ENCODE measurements around the gene SHB. TPM values are rescaled to one million over a fixed set of nuclear protein-coding genes. Genes with fewer than 3 reads are reported as not detected.
A peak's percentile ranks its signal among the peaks of the same experiment; 100 is the strongest.
"Not testable (repeated sequence)": the region's sequence is repeated elsewhere in the genome, so short reads cannot be mapped to it uniquely, and the experiment has no call there.

The SHB gene
- total RNA-seq, 1 experiment from 2014 or later, result 29.6 TPM

GRCh38 chr9:37899041-37899440 is 170.0 kb downstream of the SHB start:
- Mint-ChIP-seq H3K9me3 (ENCODE audit: unreplicated experiment) (no peaks in the 10 kb centered on the region), H3K27ac (ENCODE audit: low read depth, unreplicated experiment) (no peak overlapping the region), H3K27me3 (ENCODE audit: insufficient read depth, unreplicated experiment) (no peaks in the 10 kb centered on the region), H3K4me1 (ENCODE audit: insufficient read depth, unreplicated experiment) (peaks cover 6% of the 10 kb centered on the region), H3K36me3 (ENCODE audit: insufficient read depth, unreplicated experiment) (peaks cover 66% of the 10 kb centered on the region), H3K4me3 (ENCODE audit: unreplicated experiment) (no peak overlapping the region)
- ChIA-PET CTCF (interaction anchor here (0.6 to 1.2 kb wide), 4 partner anchors 166 to 1166 kb away, joined by 3 to 6 read pairs (median 3); partner anchors contain the start of gene TOMM5), POLR2A (interaction anchor here (0.8 to 1.1 kb wide), 3 partner anchors 30 to 306 kb away, joined by 3 read pairs; partner anchors contain the start of gene TOMM5)
- intact Hi-C loops (cut with micrococcal nuclease), result no loop called here
- TF ChIP-seq CTCF (IDR thresholded peaks at IDR 0.05; ENCODE audit: unreplicated experiment), result no peak
- no TSS peak for BruUV-seq (replicated peaks)
- no peak for DNase-seq (ENCODE audit: unreplicated experiment)

GRCh38 chr9:37897665-37898064 is 171.4 kb downstream of the SHB start:
- intact Hi-C loops (cut with micrococcal nuclease), result no loop called here
- CTCF ChIA-PET, result interaction anchor here (0.6 to 1.2 kb wide), 2 partner anchors 16 to 337 kb away, joined by 3 read pairs; no protein-coding TSS in a partner anchor
- Mint-ChIP-seq H3K9me3 (ENCODE audit: unreplicated experiment) (no peaks in the 10 kb centered on the region), H3K4me1 (ENCODE audit: insufficient read depth, unreplicated experiment) (peaks cover 2% of the 10 kb centered on the region), H3K27ac (ENCODE audit: low read depth, unreplicated experiment) (peak overlapping the region; percentile 23), H3K27me3 (ENCODE audit: insufficient read depth, unreplicated experiment) (no peaks in the 10 kb centered on the region), H3K36me3 (ENCODE audit: insufficient read depth, unreplicated experiment) (peaks cover 77% of the 10 kb centered on the region), H3K4me3 (ENCODE audit: unreplicated experiment) (no peak overlapping the region)
- POLR2A ChIA-PET, result interaction anchor here (0.6 kb wide), 1 partner anchor 269 kb away, joined by 4 read pairs; no protein-coding TSS in a partner anchor
- no peak for DNase-seq (ENCODE audit: unreplicated experiment)
- no TSS peak for BruUV-seq (replicated peaks)
- TF ChIP-seq CTCF (IDR thresholded peaks at IDR 0.05; ENCODE audit: unreplicated experiment), result no peak

GRCh38 chr9:37892063-37892462 is 177.0 kb downstream of the SHB start:
- ChIA-PET CTCF (interaction anchor here (0.5 to 1.2 kb wide), 3 partner anchors 11 to 118 kb away, joined by 3 to 4 read pairs (median 3); no protein-coding TSS in a partner anchor), POLR2A (interaction anchor here (1.3 kb wide), 1 partner anchor 10 kb away, joined by 5 read pairs; no protein-coding TSS in a partner anchor)
- intact Hi-C loops (cut with micrococcal nuclease), result no loop called here
- no TSS peak for BruUV-seq (replicated peaks)
- H3K4me3 Mint-ChIP-seq (ENCODE audit: unreplicated experiment), result no peak overlapping the region
- no peak overlapping the region for H3K27ac Mint-ChIP-seq (ENCODE audit: low read depth, unreplicated experiment)
- no peak for DNase-seq (ENCODE audit: unreplicated experiment)
- H3K36me3 Mint-ChIP-seq (ENCODE audit: insufficient read depth, unreplicated experiment), result peaks cover 72% of the 10 kb centered on the region
- H3K9me3 Mint-ChIP-seq (ENCODE audit: unreplicated experiment), result no peaks in the 10 kb centered on the region
- TF ChIP-seq CTCF (IDR thresholded peaks at IDR 0.05; ENCODE audit: unreplicated experiment), result no peak
- no peaks in the 10 kb centered on the region for H3K4me1 Mint-ChIP-seq (ENCODE audit: insufficient read depth, unreplicated experiment)
- no peaks in the 10 kb centered on the region for H3K27me3 Mint-ChIP-seq (ENCODE audit: insufficient read depth, unreplicated experiment)

- H3K9me3 Mint-ChIP-seq (ENCODE audit: unreplicated experiment); DNase-seq (ENCODE audit: unreplicated experiment); H3K27ac Mint-ChIP-seq (ENCODE audit: low read depth, unreplicated experiment); H3K4me1 Mint-ChIP-seq (ENCODE audit: insufficient read depth, unreplicated experiment); intact Hi-C loops (cut with micrococcal nuclease); BruUV-seq (replicated peaks); POLR2A ChIA-PET; H3K27me3 Mint-ChIP-seq (ENCODE audit: insufficient read depth, unreplicated experiment); H3K4me3 Mint-ChIP-seq (ENCODE audit: unreplicated experiment): not testable (repeated sequence)
- CTCF ChIA-PET, result interaction anchor here (0.6 kb wide), 1 partner anchor 1018 kb away, joined by 3 read pairs; no protein-coding TSS in a partner anchor
- H3K36me3 Mint-ChIP-seq (ENCODE audit: insufficient read depth, unreplicated experiment), result peaks cover 72% of the 10 kb centered on the region
These were observed 178.0 kb downstream of the SHB start for GRCh38 chr9:37891042-37891441.
